Uterus (tissue), 4 donors: ENCODE measurements around the gene SF3B6. TPM values are rescaled to one million over a fixed set of nuclear protein-coding genes. Genes with fewer than 3 reads are reported as not detected.

Experiments used
- small RNA-seq: library from RNA; depleted of rRNA; stranded (forward); fragments of <200 nt; gene quantifications from one replicate; pipeline ENCODE3, GENCODE V24; 2016
- total RNA-seq, 4 donors: library from RNA; depleted of rRNA in 3 of 4; stranded (reverse); fragments of >200 nt in 3 of 4; gene quantifications; one replicate each; pipeline versions ENCODE4 v1.1.0 to v1.2.4, GENCODE V29; 2014 to 2023
- donor health status: DM: yes; HTN: yes; CAD: no.

The SF3B6 gene
- total RNA-seq, 4 donors from 2014 or later, result 55.0 to 99.0 (median 77.1) TPM

Small RNA genes lying within 50 kb of the gene (small RNA-seq; reads per million reads assigned to genes)
- not detected for gene RNU6-370P

Other genes with a start within 250 kb of the SF3B6 start
- 10 to 100 TPM; 14.1 to 67.5 (median 32.3) TPM for gene ATAD2B, start 149.2 kb downstream of the SF3B6 start, total RNA-seq
- gene UBXN2A, start 135.9 kb downstream of the SF3B6 start, total RNA-seq, result 10 to 100 TPM; 16.8 to 36.4 (median 24.2) TPM
- 1 to 10 TPM in 1 of 4 donors, under 1 TPM in 1, not detected in 2; 0.35 to 1.4 TPM for gene MFSD2B, start 66.2 kb downstream of the SF3B6 start, total RNA-seq
- 10 to 100 TPM in 3 of 4 donors, 1 to 10 TPM in 1; 5.9 to 18.2 (median 12.1) TPM for gene WDCP, start 28.9 kb downstream of the SF3B6 start, total RNA-seq
- gene FKBP1B, start 26.6 kb downstream of the SF3B6 start, total RNA-seq, result 10 to 100 TPM in 1 of 4 donors, 1 to 10 TPM in 3; 6.4 to 82.1 (median 6.8) TPM
- gene TP53I3, start 8.5 kb upstream of the SF3B6 start, total RNA-seq, result 10 to 100 TPM in 2 of 4 donors, 1 to 10 TPM in 1, under 1 TPM in 1; 0.77 to 55.4 (median 10.1) TPM
- gene PFN4, start 47.0 kb upstream of the SF3B6 start, total RNA-seq, result 1 to 10 TPM in 1 of 4 donors, under 1 TPM in 1, not detected in 2; 0.95 to 2.0 TPM
- 10 to 100 TPM; 25.1 to 96.1 (median 51.7) TPM for gene FAM228B, start 47.1 kb upstream of the SF3B6 start, total RNA-seq
- 1 to 10 TPM in 3 of 4 donors, not detected in 1; 1.4 to 3.1 (median 3.0) TPM for gene FAM228A, start 98.7 kb upstream of the SF3B6 start, total RNA-seq